ENCODE measurements around the gene ARHGAP33.

DNA sequence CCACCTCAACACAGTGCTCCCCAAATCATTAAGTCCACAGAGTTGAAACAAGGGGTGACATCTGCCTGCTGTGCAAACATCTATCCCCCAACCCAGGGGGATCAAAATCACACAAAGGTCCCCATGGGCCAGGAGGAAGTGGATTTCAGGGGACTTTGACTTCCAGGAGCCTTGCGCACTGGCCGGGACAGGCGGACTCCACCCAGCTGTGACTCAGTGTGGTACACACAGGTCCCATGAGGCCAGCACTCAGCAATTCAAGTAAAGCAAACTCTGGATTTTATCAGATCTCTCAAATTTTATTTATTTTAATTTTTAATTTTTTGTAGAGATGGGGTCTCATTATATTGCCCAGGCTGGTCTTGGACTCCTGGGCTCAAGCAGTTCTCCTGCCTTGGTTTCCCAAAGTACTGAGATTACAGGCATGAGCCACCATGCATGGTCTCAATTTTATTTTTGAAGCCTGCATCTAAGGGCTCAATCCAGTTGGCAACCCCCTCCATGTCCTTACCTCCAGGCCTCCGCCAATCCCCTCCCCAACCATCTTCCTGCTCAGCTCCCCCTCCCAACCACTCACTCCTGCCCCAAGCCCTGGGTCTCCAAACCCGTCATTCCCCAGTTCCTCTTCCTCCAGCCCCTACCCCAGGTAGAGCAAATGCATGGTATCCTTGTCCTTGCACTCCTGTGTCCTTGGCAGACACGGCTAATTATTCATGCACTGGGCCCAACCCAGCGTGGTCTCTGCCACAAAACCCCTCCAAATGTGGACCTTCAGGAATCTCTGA is 18.2 kb downstream of the ARHGAP33 start:
- no peak for TF ChIP-seq EZH2 (IDR thresholded peaks at IDR 0.05; ENCODE audit: borderline replicate concordance, low read depth, low read length, severe bottlenecking)
- TF ChIP-seq, protein P1, sequence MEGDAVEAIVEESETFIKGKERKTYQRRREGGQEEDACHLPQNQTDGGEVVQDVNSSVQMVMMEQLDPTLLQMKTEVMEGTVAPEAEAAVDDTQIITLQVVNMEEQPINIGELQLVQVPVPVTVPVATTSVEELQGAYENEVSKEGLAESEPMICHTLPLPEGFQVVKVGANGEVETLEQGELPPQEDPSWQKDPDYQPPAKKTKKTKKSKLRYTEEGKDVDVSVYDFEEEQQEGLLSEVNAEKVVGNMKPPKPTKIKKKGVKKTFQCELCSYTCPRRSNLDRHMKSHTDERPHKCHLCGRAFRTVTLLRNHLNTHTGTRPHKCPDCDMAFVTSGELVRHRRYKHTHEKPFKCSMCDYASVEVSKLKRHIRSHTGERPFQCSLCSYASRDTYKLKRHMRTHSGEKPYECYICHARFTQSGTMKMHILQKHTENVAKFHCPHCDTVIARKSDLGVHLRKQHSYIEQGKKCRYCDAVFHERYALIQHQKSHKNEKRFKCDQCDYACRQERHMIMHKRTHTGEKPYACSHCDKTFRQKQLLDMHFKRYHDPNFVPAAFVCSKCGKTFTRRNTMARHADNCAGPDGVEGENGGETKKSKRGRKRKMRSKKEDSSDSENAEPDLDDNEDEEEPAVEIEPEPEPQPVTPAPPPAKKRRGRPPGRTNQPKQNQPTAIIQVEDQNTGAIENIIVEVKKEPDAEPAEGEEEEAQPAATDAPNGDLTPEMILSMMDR (IDR thresholded peaks at IDR 0.05; ENCODE audit: borderline replicate concordance, extremely low read depth, low read length, poor library complexity, severe bottlenecking), result no peak

All from DND-41 (cell line).